ENCODE data around the gene ZNF219. TPM values are rescaled to one million over a fixed set of nuclear protein-coding genes. Genes with fewer than 3 reads are reported as not detected.

The ZNF219 gene
- total RNA-seq, 3 donors from 2014 or later: 32.4 to 62.2 (median 32.8) TPM

- Histone ChIP-seq H3K4me1 (peaks cover 8 to 17% of the 10 kb centered on the region in 2 donors), H3K4me3 (peak overlapping the region in 1 of 3 donors; percentile 42), H3K27ac (peak overlapping the region; percentile 98 to 99), H3K27me3 (no peaks in the 10 kb centered on the region), H3K36me3 (no peaks in the 10 kb centered on the region), H3K9me3 (no peaks in the 10 kb centered on the region)
- DNase-seq (ENCODE audit: low spot score in 2 of 2): no peak
- TF ChIP-seq CTCF (IDR thresholded peaks at IDR 0.05) (no peak), POLR2AphosphoS5 (IDR thresholded peaks at IDR 0.05) (no peak), POLR2A (IDR thresholded peaks at IDR 0.05) (no peak)
- intact Hi-C loops (cut with DNase I; ENCODE audit: low total_unique reads): no loop called here
These were observed 7.7 kb upstream of the ZNF219 start for GRCh38 chr14:21106176-21106497.

DNA sequence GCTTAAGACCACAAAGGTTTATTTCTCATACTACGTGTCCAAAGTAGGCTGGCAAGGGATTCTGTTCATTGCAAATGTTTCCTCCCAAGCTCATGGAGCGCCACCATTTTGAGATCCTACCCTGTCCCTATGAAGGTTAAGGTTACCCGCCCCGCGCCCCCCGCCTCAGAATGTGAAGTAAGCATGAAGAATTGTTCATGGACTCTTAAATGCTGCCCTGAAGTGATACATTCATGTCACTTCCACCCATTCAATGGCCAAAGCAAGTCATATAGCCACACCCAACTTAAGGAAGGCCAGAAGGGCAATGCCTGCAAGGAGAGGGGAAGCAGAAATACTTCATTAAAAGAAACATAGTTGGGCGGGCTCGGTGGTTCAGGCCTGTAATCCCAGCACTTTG lies 6.6 kb upstream of the ZNF219 start:
- intact Hi-C loops (cut with DNase I; ENCODE audit: low total_unique reads): no loop called here
- no peak overlapping the region for H3K4me3 ChIP-seq

GRCh38 chr14:21104448-21105060 lies 6.1 kb upstream of the ZNF219 start:
- no peaks in the 10 kb centered on the region for H3K27me3 ChIP-seq
- H3K9me3 ChIP-seq: no peaks in the 10 kb centered on the region
- peak; percentile 71 to 79 for DNase-seq (ENCODE audit: low spot score in 2 of 2)
- no peaks in the 10 kb centered on the region for H3K36me3 ChIP-seq
- peak overlapping the region; percentile 64 to 86 (median 73) for H3K4me3 ChIP-seq
- H3K4me1 ChIP-seq: peaks cover 8 to 18% of the 10 kb centered on the region in 2 donors
- peak overlapping the region; percentile 98 to 99 for H3K27ac ChIP-seq
- TF ChIP-seq CTCF (IDR thresholded peaks at IDR 0.05): peak; percentile 85 to 95 (median 86)
- peak in 1 of 3 donors; percentile 9 for TF ChIP-seq POLR2AphosphoS5 (IDR thresholded peaks at IDR 0.05)
- TF ChIP-seq POLR2A (IDR thresholded peaks at IDR 0.05): no peak
- intact Hi-C loops (cut with DNase I; ENCODE audit: low total_unique reads): no loop called here

More for the DNA sequence above, 6.6 kb upstream of the ZNF219 start:
- peak overlapping the region; percentile 98 to 99 for H3K27ac ChIP-seq
- no peaks in the 10 kb centered on the region for H3K9me3 ChIP-seq
- no peaks in the 10 kb centered on the region for H3K27me3 ChIP-seq
- no peak for TF ChIP-seq POLR2AphosphoS5 (IDR thresholded peaks at IDR 0.05)
- TF ChIP-seq CTCF (IDR thresholded peaks at IDR 0.05): no peak
- no peak for TF ChIP-seq POLR2A (IDR thresholded peaks at IDR 0.05)
- H3K36me3 ChIP-seq: no peaks in the 10 kb centered on the region
- H3K4me1 ChIP-seq: peaks cover 8 to 17% of the 10 kb centered on the region in 2 donors
- peak in 1 of 2 donors; percentile 10 for DNase-seq (ENCODE audit: low spot score in 2 of 2)

DNA sequence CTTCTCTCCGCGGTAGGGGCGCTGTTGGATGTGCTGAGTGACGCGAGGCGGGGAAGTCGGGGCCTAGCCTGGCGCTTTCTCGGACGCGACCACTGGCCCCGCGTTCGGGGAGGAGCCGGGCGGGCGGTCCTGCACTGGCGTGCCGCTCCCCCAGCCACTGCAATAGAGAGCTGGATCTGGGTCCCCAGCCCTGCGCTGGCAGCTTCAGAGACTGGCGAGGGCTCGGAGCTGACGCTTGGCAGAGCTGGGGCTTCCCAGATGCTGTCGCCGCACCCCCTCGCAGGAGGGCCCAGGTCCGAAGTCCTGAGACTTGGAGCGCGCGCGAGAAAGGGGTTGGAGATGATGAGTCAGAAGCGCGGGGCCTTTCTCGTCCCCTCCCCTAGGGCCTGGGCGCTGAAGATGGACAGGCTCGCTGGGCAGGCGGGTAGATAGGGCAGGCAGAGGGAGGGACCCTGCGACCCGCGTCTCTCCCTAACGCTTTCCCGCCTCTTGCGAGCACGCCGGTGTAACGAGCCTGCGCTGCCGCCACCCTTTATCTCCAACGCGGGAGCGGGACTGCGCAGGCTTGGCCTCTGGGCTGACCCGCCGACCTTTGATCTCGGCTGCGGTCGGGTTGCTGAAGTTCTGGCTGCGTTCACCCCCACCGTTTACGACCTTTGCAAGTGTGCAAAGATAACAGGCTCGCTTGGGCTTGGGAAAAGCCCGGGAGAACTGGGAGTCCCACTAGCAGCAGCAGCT lies 5.4 kb upstream of the ZNF219 start:
- Histone ChIP-seq H3K9me3 (no peaks in the 10 kb centered on the region), H3K4me1 (peaks cover 8 to 22% of the 10 kb centered on the region in 2 donors), H3K36me3 (no peaks in the 10 kb centered on the region), H3K27me3 (no peaks in the 10 kb centered on the region), H3K27ac (peak overlapping the region; percentile 98 to 99), H3K4me3 (peak overlapping the region; percentile 64 to 86 (median 73))
- intact Hi-C loops (cut with DNase I; ENCODE audit: low total_unique reads): no loop called here
- peak; percentile 95 to 97 for DNase-seq (ENCODE audit: low spot score in 2 of 2)
- TF ChIP-seq POLR2A (IDR thresholded peaks at IDR 0.05) (peak; percentile 75), POLR2AphosphoS5 (IDR thresholded peaks at IDR 0.05) (peak; percentile 85 to 95 (median 92)), CTCF (IDR thresholded peaks at IDR 0.05) (peak; percentile 80 to 95 (median 93))

- Histone ChIP-seq H3K4me3 (peak overlapping the region; percentile 64 to 86 (median 73)), H3K36me3 (no peaks in the 10 kb centered on the region), H3K27me3 (no peaks in the 10 kb centered on the region), H3K9me3 (no peaks in the 10 kb centered on the region), H3K4me1 (peaks cover 8 to 22% of the 10 kb centered on the region in 2 donors), H3K27ac (peak overlapping the region; percentile 98 to 99)
- DNase-seq (ENCODE audit: low spot score in 2 of 2): no peak
- intact Hi-C loops (cut with DNase I; ENCODE audit: low total_unique reads): no loop called here
- TF ChIP-seq POLR2A (IDR thresholded peaks at IDR 0.05) (no peak), CTCF (IDR thresholded peaks at IDR 0.05) (no peak), POLR2AphosphoS5 (IDR thresholded peaks at IDR 0.05) (no peak)
These were observed 4.9 kb upstream of the ZNF219 start for GRCh38 chr14:21103411-21103709.

Data from breast epithelium (tissue), 4 donors.